K562 (cell line): ENCODE measurements around the gene DENND1A. TPM values are rescaled to one million over a fixed set of nuclear protein-coding genes. Genes with fewer than 3 reads are reported as not detected.

Experiments used
- ATAC-seq: fragments of 200-7000 bp; cut with Tn5 transposase; 3 replicates; pipeline ENCODE4 v1.9.1; 2020; ENCODE audit warnings: moderate library complexity
- BruUV-seq: library from RNA; stranded (reverse); fragments of 400-500 nt; replicated peaks from 2 replicates; lab custom pipeline; 2021; lab: Mats Ljungman, UMichigan
- CTCF ChIA-PET: fragments of 300-600 bp; formaldehyde crosslinking; extraction: SDS; loops from one replicate; lab custom pipeline; 2021; ENCODE audit warnings: low intra/inter-chr PET ratio; lab: Yijun Ruan, JAX
- POLR2A ChIA-PET: fragments of 300-600, 350-650 bp; sonication (Branson Sonifier 250); formaldehyde crosslinking; extraction: SDS; loops from one replicate; lab custom pipeline; 2021; ENCODE audit warnings: antibody characterized with exemption, inconsistent platforms; lab: Yijun Ruan, JAX
- DNase-seq, 4 experiments: peaks; one replicate each; pipeline versions ENCODE4 v3.0.0 to v3.0.0-alpha.2; 2011 to 2018; ENCODE audit warnings: low spot score in 3 of 4, mixed read lengths in 3 of 4; ENCODE audit errors: extremely low read depth in 1 of 4
- FAIRE-seq: peaks from 2 replicates; lab custom pipeline; 2011; peaks lifted over from hg19 to GRCh38; lab: Jason Lieb, UNC
- H2AFZ ChIP-seq: 2 replicates; pipeline ENCODE4 v1.6.0; 2011; ENCODE audit warnings: low read depth, low read length, control low read depth, inconsistent platforms
- H3K27ac ChIP-seq: fragments of 200-600 bp; 3 replicates; pipeline ENCODE4 v1.8.0; 2011; ENCODE audit warnings: low read depth, mild to moderate bottlenecking, control low read depth, inconsistent platforms, low read length, moderate library complexity, mixed read lengths; ENCODE audit errors: extremely low read depth
- H3K27me3 ChIP-seq, 2 experiments: fragments of 300-600 bp in 1 of 2; 2 replicates in 1 of 2; 3 replicates in 1 of 2; pipeline versions ENCODE4 v1.6.0 to v1.8.0; 2011; ENCODE audit warnings: inconsistent platforms in 2 of 2, low read length in 2 of 2, mild to moderate bottlenecking in 1 of 2, mixed read lengths in 1 of 2, moderate library complexity in 1 of 2; ENCODE audit not compliant: control insufficient read depth in 2 of 2, insufficient read depth in 2 of 2
- H3K36me3 ChIP-seq: fragments of 300-600 bp; 3 replicates; pipeline ENCODE4 v1.8.0; 2011; ENCODE audit warnings: mild to moderate bottlenecking, low read length, inconsistent platforms; ENCODE audit not compliant: control insufficient read depth, insufficient read depth
- H3K4me1 ChIP-seq, 2 experiments: fragments of 200-600 bp in 1 of 2; replicated peaks in 1 of 2; 2 replicates in 1 of 2; 3 replicates in 1 of 2; pipeline versions ENCODE4 v1.5.1 to v1.8.0; 2011; ENCODE audit warnings: inconsistent platforms in 2 of 2, low read length in 2 of 2, mild to moderate bottlenecking in 1 of 2, mixed read lengths in 1 of 2, moderate library complexity in 1 of 2; ENCODE audit not compliant: control insufficient read depth in 2 of 2, insufficient read depth in 2 of 2
- H3K4me2 ChIP-seq: 2 replicates; pipeline ENCODE4 v1.6.1; 2011; ENCODE audit warnings: low read length, control low read depth, inconsistent platforms, mixed read lengths; ENCODE audit not compliant: insufficient read depth
- H3K4me3 ChIP-seq: fragments of 200-600 bp; sonication (generic), shearing (Covaris generic); 2 replicates; pipeline ENCODE4 v1.5.1; 2016; ENCODE audit warnings: control low read depth, inconsistent platforms
- H3K79me2 ChIP-seq: fragments of 200-600 bp; 3 replicates; pipeline ENCODE4 v1.8.0; 2011; ENCODE audit warnings: low read length, inconsistent platforms; ENCODE audit not compliant: control insufficient read depth, insufficient read depth
- H3K9ac ChIP-seq, 2 experiments: 2 replicates each; pipeline versions ENCODE4 v1.6.0 to v1.6.1; 2011; ENCODE audit warnings: low read depth in 2 of 2, low read length in 2 of 2, control low read depth in 1 of 2, inconsistent platforms in 1 of 2, mild to moderate bottlenecking in 1 of 2, mixed read lengths in 1 of 2; ENCODE audit not compliant: insufficient read depth in 1 of 2
- H3K9me1 ChIP-seq: one replicate; pipeline ENCODE4 v1.6.0; 2011; ENCODE audit warnings: inconsistent platforms, mild to moderate bottlenecking, low read length, moderate library complexity; ENCODE audit not compliant: control insufficient read depth, insufficient read depth
- H3K9me3 ChIP-seq: replicated peaks from 2 replicates; pipeline ENCODE4 v1.5.1; 2011; ENCODE audit warnings: low read depth, low read length, inconsistent platforms; ENCODE audit not compliant: control insufficient read depth, insufficient read depth
- H4K20me1 ChIP-seq: replicated peaks from 2 replicates; pipeline ENCODE4 v1.6.1; 2011; ENCODE audit warnings: low read length, inconsistent platforms, mixed read lengths; ENCODE audit not compliant: control insufficient read depth, insufficient read depth
- CEBPB ChIP-seq: fragments of 450-650 bp; IDR thresholded peaks from 2 replicates; pipeline ENCODE4 v1.6.1; 2016; ENCODE audit warnings: missing genetic modification characterization, missing compliant biosample characterization
- ERF ChIP-seq: fragments of 450-650 bp; formaldehyde crosslinking; IDR thresholded peaks from 2 replicates; pipeline ENCODE4 v1.4.0; 2020; ENCODE audit warnings: mild to moderate bottlenecking, mixed read lengths
- RAD21 ChIP-seq, 2 experiments: fragments of 250-450 bp in 1 of 2; fragments of 450-650 bp in 1 of 2; sonication (Bioruptor Pico) in 1 of 2; formaldehyde crosslinking in 1 of 2; IDR thresholded peaks in 1 of 2; conservative IDR thresholded peaks in 1 of 2; 2 replicates each; pipeline versions ENCODE4 v1.4.0 to v1.8.0; 2020 to 2022; ENCODE audit warnings: mild to moderate bottlenecking in 2 of 2, moderate library complexity in 1 of 2
- RBM25 ChIP-seq: fragments of 200-400 bp; formaldehyde crosslinking; IDR thresholded peaks from 2 replicates; pipeline ENCODE4 v1.6.1; 2018; ENCODE audit warnings: low read length, low read depth, moderate library complexity; ENCODE audit not compliant: severe bottlenecking
- XRCC3 ChIP-seq: fragments of 450-650 bp; IDR thresholded peaks from 2 replicates; pipeline ENCODE4 v1.6.1; 2017; ENCODE audit warnings: mild to moderate bottlenecking, moderate library complexity
- ZBTB26 ChIP-seq: fragments of 450-650 bp; formaldehyde crosslinking; IDR thresholded peaks from 2 replicates; pipeline ENCODE4 v1.4.0; 2022; ENCODE audit warnings: missing genetic modification characterization
- WGBS: fragments of 100-300 bp; shearing (Covaris generic); methylation state at CpG from one replicate; pipeline ENCODE4 v1.1.6; 2016; ENCODE audit warnings: low coverage, mixed read lengths; ENCODE audit not compliant: insufficient coverage; ENCODE audit errors: missing lambda C conversion rate; 5-methylcytosine and 5-hydroxymethylcytosine counted together
- in situ Hi-C: fragments of 300-500 bp; cut with MboI; formaldehyde crosslinking; loops from 4 replicates; pipeline ENCODE4 v1.15.0; 2018; ENCODE audit warnings: inconsistent platforms, mixed read lengths
- intact Hi-C: fragments of 100-400 bp; cut with micrococcal nuclease; formaldehyde crosslinking; loops from 2 replicates; pipeline ENCODE4 v1.14.2; 2022
- polyA plus RNA-seq, 8 experiments: library from polyadenylated mRNA; depleted of rRNA in 4 of 8; stranded (reverse) in 5 of 8; unstranded in 3 of 8; fragments of >200 nt; fragmentation: Nextera tagmentation in 2 of 8; fragmentation: Illumina TruSeq in 1 of 8; extraction: Ambion mirVana in 2 of 8; extraction: Trizol in 1 of 8; gene quantifications; 2 replicates each; pipeline versions ENCODE4 v1.2.1 to v1.2.3, GENCODE V29; 2011 to 2014; ENCODE audit warnings: inconsistent platforms in 1 of 8, missing spikeins in 1 of 8
- total RNA-seq, 7 experiments: library from RNA; depleted of rRNA in 6 of 7; stranded (reverse); fragments of >200 nt in 6 of 7; fragmentation: Illumina TruSeq in 2 of 7; extraction: Trizol in 2 of 7; gene quantifications; 2 replicates each; pipeline versions ENCODE4 v1.2.1 to v1.2.3, GENCODE V29; 2011 to 2021; ENCODE audit warnings: low replicate concordance in 1 of 7
- TF ChIP-seq, protein P1 (sequence below): fragments of 450-650 bp; IDR thresholded peaks from 2 replicates; pipeline ENCODE4 v1.6.1; 2016; ENCODE audit warnings: borderline replicate concordance
- TF ChIP-seq, protein P2 (sequence below), 3 experiments: fragments of 200-800 bp in 1 of 3; fragments of 250-450 bp in 1 of 3; fragments of 450-650 bp in 1 of 3; sonication (Bioruptor Pico) in 1 of 3; sonication (Bioruptor generic) in 1 of 3; formaldehyde crosslinking in 1 of 3; IDR thresholded peaks; 2 replicates each; pipeline versions ENCODE4 v1.6.1 to v1.8.0; 2016 to 2022; ENCODE audit warnings: mild to moderate bottlenecking in 2 of 3, missing genetic modification characterization in 2 of 3, missing compliant biosample characterization in 1 of 3, moderate library complexity in 1 of 3
- TF ChIP-seq, protein P3 (sequence below): sonication (generic); formaldehyde crosslinking; IDR thresholded peaks from 2 replicates; pipeline ENCODE4 v1.8.0; 2022; ENCODE audit warnings: missing genetic modification reagents, mild to moderate bottlenecking, moderate library complexity, borderline replicate concordance

DENND1A gene
- total and polyA plus RNA-seq, 9 of the 15 experiments (the other 6 are each of a cell fraction or from before 2014, with no cell fraction given) = 7.6 to 29.5 (median 15.7) TPM

DNA sequence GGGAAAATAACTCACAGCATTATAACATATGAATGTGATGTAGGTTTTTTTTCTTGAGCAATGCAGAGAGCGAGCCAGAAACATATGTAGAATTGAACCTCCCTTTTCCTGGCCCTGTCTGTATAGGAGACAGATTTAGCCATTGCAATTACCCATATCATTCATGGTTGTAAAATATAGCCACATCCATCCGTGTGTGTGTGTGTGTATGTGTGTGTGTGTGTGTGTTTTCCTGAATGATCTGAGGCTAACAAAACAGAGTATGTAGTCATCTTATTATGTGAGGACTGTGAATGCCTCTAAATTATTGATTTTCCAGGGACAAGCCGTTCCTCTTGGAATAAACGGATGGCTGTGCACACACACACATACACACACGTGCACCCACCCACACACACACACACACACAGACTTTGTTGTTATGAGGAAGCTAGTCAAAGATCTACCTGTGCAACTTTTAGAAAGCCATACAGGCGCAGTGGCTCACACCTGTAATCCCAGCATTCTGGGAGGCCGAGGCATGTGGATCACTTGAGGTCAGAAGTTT, 11.7 kb upstream of the DENND1A start (continued):
- TF ChIP-seq, protein P1, sequence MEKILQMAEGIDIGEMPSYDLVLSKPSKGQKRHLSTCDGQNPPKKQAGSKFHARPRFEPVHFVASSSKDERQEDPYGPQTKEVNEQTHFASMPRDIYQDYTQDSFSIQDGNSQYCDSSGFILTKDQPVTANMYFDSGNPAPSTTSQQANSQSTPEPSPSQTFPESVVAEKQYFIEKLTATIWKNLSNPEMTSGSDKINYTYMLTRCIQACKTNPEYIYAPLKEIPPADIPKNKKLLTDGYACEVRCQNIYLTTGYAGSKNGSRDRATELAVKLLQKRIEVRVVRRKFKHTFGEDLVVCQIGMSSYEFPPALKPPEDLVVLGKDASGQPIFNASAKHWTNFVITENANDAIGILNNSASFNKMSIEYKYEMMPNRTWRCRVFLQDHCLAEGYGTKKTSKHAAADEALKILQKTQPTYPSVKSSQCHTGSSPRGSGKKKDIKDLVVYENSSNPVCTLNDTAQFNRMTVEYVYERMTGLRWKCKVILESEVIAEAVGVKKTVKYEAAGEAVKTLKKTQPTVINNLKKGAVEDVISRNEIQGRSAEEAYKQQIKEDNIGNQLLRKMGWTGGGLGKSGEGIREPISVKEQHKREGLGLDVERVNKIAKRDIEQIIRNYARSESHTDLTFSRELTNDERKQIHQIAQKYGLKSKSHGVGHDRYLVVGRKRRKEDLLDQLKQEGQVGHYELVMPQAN = no peak

- Histone ChIP-seq H3K27ac (no peak overlapping the region), H3K79me2 (no peaks in the 10 kb centered on the region), H2AFZ (no peak overlapping the region), H3K9me3 (peaks cover 2% of the 10 kb centered on the region; the same call in 1 of the 2 replicates), H3K4me2 (no peak overlapping the region), H3K4me1 (no peaks in the 10 kb centered on the region), H3K27me3 (peaks cover 7 to 25% of the 10 kb centered on the region in 2 experiments), H3K9me1 (no peaks in the 10 kb centered on the region), H3K36me3 (no peaks in the 10 kb centered on the region), H4K20me1 (0 out of 2 replicates have a peak, but pooled peaks cover 4% of the 10 kb centered on the region), H3K4me3 (no peak overlapping the region), H3K9ac (no peak overlapping the region)
- POLR2A ChIA-PET = interaction anchor here (1.0 to 1.5 kb wide), 2 partner anchors 9 to 12 kb away, joined by 4 to 10 read pairs; no protein-coding TSS in a partner anchor
- DNase-seq (no peak), FAIRE-seq (peak; percentile 35), ATAC-seq (peak; percentile 67; the same call in 2 of the 3 replicates)
- 8% methylated on average over 8 of the region's 8 CpGs for WGBS
- in situ Hi-C loops (no loop called here), intact Hi-C loops (no loop called here)
- no TSS peak for BruUV-seq
- CTCF ChIA-PET = no interaction called here
- TF ChIP-seq XRCC3 (no peak), CEBPB (tag) (no peak), ZBTB26 (CRISPR knock-in tag) (no peak), RBM25 (no peak), RAD21 (CRISPR knock-in tag; conservative IDR thresholded peaks at IDR 0.05 in 1 of 2, IDR thresholded peaks at IDR 0.05 in 1 of 2) (0 out of 4 replicates have a peak, but pooled peaks of 1 of the 2 experiments have one; percentile 14), ERF (no peak)
- TF ChIP-seq, protein P2, sequence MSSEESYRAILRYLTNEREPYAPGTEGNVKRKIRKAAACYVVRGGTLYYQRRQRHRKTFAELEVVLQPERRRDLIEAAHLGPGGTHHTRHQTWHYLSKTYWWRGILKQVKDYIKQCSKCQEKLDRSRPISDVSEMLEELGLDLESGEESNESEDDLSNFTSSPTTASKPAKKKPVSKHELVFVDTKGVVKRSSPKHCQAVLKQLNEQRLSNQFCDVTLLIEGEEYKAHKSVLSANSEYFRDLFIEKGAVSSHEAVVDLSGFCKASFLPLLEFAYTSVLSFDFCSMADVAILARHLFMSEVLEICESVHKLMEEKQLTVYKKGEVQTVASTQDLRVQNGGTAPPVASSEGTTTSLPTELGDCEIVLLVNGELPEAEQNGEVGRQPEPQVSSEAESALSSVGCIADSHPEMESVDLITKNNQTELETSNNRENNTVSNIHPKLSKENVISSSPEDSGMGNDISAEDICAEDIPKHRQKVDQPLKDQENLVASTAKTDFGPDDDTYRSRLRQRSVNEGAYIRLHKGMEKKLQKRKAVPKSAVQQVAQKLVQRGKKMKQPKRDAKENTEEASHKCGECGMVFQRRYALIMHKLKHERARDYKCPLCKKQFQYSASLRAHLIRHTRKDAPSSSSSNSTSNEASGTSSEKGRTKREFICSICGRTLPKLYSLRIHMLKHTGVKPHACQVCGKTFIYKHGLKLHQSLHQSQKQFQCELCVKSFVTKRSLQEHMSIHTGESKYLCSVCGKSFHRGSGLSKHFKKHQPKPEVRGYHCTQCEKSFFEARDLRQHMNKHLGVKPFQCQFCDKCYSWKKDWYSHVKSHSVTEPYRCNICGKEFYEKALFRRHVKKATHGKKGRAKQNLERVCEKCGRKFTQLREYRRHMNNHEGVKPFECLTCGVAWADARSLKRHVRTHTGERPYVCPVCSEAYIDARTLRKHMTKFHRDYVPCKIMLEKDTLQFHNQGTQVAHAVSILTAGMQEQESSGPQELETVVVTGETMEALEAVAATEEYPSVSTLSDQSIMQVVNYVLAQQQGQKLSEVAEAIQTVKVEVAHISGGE (CRISPR knock-in tag; IDR thresholded peaks at IDR 0.05) = no peak
- TF ChIP-seq, protein P3, sequence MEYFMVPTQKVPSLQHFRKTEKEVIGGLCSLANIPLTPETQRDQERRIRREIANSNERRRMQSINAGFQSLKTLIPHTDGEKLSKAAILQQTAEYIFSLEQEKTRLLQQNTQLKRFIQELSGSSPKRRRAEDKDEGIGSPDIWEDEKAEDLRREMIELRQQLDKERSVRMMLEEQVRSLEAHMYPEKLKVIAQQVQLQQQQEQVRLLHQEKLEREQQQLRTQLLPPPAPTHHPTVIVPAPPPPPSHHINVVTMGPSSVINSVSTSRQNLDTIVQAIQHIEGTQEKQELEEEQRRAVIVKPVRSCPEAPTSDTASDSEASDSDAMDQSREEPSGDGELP (CRISPR knock-in tag) = no peak
Measured at GRCh38 chr9:123940721-123941523, 11.0 kb upstream of the DENND1A start.
